ENCODE results near the gene PIEZO2.

Gene PIEZO2

DNA sequence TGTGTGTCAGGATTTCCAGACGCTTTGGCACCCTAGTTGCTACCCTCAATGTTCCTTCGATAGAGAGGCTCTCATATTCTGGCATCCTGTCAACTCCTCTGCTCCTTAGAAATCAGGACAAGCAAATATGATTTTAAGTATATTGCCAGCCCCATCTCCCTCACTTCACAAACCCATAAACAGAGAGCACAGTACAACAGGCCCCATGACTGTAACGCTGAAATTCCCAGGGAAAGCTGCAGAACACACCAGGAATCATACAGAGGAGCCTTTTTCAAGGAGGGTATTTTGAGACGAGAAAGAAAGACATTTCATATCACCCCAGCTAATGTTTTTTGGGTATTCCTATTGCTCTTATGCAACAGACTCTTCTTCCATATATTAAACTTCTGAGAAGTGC is 460.6 kb downstream of the PIEZO2 start:
- no peak for DNase-seq (ENCODE audit: low spot score)
- TF ChIP-seq, protein P1, sequence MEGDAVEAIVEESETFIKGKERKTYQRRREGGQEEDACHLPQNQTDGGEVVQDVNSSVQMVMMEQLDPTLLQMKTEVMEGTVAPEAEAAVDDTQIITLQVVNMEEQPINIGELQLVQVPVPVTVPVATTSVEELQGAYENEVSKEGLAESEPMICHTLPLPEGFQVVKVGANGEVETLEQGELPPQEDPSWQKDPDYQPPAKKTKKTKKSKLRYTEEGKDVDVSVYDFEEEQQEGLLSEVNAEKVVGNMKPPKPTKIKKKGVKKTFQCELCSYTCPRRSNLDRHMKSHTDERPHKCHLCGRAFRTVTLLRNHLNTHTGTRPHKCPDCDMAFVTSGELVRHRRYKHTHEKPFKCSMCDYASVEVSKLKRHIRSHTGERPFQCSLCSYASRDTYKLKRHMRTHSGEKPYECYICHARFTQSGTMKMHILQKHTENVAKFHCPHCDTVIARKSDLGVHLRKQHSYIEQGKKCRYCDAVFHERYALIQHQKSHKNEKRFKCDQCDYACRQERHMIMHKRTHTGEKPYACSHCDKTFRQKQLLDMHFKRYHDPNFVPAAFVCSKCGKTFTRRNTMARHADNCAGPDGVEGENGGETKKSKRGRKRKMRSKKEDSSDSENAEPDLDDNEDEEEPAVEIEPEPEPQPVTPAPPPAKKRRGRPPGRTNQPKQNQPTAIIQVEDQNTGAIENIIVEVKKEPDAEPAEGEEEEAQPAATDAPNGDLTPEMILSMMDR (IDR thresholded peaks at IDR 0.05; ENCODE audit: extremely low read depth, missing control alignments): no peak

DNA sequence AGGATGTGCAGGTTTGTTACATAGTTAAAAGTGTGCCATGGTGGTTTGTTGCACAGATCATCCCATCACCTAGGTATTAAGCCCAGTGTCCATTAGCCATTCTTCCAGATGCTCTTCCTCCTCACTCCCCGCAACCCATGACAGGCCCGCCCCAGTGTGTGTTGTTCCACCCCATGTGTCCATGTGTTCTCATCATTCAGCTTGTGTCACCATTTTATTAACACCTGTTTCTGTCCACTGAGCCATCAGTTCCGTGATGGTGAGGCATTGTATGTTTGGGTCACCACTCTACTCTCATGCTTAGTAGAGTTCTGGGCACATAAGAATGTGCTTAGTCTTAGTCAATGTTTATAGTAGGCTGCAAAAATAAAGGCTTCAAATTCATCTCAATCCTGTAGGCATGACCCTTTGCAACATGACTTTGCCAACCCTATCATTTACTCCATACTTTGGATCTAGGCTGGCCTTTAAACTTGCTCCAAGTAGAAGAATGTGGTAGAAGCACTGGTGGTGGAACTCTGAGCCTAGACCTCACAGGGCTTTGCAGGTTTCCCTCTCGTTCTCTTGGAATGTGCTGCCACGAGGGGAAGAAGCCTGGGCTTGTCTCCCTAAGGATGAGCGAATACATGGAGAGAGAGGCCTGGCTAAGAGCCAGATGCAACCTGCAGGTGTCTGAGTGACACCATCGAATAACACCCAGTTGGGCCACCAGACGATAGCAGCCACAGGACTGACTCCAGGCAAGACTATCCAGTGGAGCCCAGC is 462.0 kb downstream of the PIEZO2 start:
- TF ChIP-seq, protein P1 (IDR thresholded peaks at IDR 0.05; ENCODE audit: extremely low read depth, missing control alignments): no peak
- no peak for DNase-seq (ENCODE audit: low spot score)

DNA sequence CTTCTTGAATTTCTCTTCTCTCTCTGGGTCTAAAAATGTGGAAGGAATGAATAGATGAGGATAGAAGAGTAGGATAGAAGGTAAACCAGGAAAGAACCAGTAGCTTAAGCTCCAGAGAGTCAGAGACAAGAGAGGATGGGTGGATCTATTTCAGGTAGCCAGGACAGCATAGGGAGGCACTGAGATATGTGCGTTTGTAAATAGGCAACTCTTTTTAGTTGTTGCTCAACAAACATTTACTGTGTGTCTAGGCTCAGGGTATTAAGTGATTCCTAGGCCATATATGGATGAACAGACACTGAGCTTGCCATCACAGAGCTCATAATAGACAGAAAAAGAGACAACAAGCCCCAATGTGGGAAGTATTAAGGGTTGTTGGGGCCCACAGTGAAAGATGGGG is 463.1 kb downstream of the PIEZO2 start:
- TF ChIP-seq, protein P1 (IDR thresholded peaks at IDR 0.05; ENCODE audit: extremely low read depth, missing control alignments): no peak
- DNase-seq (ENCODE audit: low spot score): no peak

DNA sequence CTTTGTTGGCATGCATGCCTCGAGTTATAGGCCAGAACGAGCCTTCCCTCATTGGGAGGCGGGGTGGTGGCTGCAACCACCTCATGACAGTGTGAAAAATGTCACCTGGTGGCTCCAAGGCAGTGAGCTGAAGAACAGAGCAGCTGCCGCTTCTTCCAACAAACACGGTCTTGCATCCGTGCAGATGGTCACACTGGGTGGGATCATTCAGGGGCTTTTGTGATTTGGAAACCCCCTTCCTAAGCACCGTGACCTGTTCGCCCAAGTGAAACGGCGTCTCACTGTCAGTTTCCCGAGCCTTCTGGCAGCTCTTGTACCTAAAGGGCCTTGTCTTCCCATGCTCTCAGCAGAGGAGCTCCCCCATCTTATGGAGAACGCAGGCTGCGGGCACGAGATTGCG is 463.9 kb downstream of the PIEZO2 start:
- TF ChIP-seq, protein P1 (IDR thresholded peaks at IDR 0.05; ENCODE audit: extremely low read depth, missing control alignments): no peak
- DNase-seq (ENCODE audit: low spot score): peak; percentile 45

DNA sequence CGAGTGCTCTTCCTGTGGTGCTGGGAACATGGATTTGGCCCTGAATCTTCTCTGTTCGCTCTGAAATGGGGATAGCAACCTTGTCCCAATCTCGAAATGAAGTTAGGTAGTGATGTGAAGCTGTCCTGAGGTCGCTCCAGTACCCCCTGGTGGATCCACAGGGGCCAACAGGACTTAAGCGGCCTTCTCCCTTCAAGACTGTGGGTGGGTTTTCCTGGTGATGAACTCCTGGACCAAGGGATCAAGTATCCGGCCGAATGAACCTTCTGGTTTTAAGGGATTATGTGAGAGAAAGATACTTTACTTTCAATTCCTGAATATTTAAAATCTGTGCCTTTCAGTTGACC is 467.0 kb downstream of the PIEZO2 start:
- TF ChIP-seq, protein P1 (IDR thresholded peaks at IDR 0.05; ENCODE audit: extremely low read depth, missing control alignments): no peak
- DNase-seq (ENCODE audit: low spot score): no peak

DNA sequence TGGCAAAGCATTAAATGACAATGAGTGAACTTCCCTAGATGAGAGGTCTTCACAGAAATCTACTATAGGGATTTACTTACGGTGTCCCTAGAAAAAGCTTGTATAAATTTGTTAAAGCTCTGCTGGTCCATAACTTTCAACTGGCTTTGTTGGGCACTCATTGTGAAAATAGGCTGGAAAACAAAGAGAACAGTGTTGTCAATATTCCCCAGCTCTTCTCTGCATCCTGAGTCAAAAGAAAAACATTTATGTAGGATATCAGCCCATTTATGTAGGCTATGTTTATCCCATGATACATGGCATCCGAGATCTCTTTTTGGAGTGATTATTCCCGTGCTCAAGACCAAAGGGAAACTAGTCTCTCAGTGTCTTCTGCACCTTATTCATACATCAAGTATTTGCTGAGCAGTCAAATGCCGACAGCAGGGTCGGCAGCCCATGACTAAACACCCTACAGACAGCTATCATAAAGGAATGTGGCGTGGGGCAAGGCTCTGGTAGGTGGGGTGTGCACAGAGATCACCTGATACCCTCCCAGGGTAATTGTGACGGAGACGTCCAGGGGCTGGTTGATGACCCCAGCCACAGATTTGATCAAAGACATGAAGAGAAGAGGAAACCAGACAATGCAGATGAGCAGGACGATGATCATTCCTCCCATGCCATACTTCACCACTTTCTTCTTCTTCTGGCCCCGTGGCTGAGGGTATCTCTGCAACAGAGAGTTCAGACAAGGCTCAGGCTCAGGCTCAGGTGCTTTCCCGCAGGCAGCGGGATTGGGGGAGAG is 467.6 kb downstream of the PIEZO2 start:
- DNase-seq (ENCODE audit: low spot score): no peak

DNA sequence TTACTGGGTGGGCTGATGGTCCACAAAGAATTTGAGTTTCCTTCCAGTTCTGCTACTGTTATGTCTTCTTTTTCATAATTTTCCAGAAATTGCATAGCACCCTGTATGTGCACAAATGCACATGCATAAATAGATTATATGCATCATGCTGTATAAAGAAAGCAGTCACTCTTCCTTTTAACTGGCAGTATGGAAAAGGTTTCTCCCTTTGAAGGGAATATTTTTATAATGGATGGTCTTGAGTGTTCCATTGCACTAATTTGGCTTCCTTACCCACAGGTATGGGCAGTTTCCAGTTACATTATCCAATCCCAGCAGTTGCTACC is 469.1 kb downstream of the PIEZO2 start:
- TF ChIP-seq, protein P1 (IDR thresholded peaks at IDR 0.05; ENCODE audit: extremely low read depth, missing control alignments): no peak
- no peak for DNase-seq (ENCODE audit: low spot score)

More for the DNA sequence above, 467.6 kb downstream of the PIEZO2 start:
- TF ChIP-seq, protein P1 (IDR thresholded peaks at IDR 0.05; ENCODE audit: extremely low read depth, missing control alignments): no peak
